Measurements from ENCODE around the gene PTPRD.

Gene PTPRD

DNA sequence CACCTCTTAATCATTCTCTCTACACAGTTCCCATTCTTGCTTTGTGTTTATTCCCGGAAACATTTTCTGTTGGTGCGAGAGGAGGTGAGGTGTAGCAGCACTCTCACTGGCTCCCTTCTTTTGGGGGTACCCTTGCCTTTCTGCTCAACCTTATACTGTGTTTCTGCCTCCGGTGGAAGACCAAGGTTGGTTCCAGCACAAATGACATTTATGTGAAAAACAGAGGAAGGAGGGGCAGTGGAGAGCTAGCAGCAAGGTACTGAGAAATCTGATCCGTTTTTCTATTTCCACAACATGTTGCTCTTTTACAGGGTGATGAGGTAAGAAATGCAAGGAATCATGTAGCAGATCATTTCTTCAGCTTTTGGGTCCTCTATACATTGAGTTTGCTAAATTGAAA lies 2165.2 kb downstream of the PTPRD start:
- no peak for DNase-seq

DNA sequence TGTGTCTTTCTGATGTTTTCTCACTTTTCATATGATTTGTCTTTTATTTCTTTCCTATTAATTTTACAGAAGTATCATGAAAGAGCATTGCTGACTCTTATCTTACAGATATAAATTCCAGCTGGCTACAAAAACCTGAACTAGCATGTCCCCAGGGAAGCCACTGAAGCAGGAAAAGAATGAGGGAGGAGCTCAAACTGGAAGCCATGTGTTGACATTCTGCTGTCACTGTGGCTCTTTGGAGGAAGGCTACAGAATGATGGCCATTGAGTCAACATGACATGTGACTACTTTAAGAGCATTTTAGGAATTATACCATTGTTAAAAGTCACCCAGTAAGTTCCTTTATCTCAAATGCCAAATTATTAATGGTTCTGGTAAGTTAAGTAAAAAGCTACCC lies 2174.9 kb downstream of the PTPRD start:
- no peak for DNase-seq

DNA sequence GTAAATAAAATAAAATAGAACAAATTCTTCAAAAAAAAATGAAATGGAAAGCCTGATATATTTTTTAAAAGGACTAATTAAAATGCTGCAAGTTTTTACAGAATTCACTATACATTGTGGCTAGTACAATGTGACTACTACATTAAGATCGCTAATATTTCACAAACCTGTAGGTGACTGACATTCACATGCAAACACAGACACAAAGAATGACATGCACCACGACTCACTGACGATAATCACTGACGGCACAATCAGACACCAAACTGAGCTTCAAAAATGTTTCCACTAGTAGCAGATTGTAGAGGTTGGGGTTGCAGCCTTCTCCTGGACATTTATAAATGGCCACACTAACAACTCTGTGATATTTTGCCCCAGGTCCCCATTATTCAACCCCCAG lies 2175.5 kb downstream of the PTPRD start:
- no peak for DNase-seq

DNA sequence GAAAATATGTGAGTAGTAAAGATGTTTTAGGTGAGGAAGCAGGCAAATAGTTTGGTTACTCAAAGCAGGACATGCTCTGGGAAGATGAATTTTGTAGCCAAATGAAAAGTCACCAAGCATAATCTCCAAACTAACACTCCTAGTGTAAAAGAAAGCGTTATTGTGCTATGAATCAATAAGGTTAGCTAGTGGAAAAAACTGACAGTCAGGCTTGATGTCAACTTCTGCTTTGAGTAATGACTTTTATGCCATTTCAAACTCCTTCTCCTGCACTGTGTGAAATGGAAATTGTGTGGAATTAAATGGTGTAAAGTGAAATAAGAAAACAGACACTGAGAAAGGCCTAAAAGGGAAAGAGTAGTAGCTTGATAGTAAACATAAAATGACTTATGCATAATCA lies 2176.0 kb downstream of the PTPRD start:
- no peak for DNase-seq

DNA sequence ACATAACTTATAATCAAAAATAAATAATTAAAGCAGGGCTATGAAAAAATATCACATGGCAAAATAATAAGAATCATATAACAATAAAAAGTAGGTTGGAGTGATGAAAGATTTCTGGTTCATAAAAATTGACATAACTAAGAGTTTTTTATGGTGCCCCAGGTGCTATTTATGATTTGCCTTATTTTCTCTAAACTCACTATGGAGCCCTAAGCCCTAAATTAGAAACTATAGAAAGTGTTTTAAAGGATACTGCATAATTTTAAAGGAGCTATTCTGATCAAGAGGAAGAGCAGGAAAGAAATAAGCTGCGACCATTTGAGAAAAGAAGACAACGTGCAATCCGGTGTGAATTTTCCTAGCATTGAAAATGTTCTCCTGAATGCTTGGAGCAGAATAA lies 2178.2 kb downstream of the PTPRD start:
- DNase-seq, result no peak

DNA sequence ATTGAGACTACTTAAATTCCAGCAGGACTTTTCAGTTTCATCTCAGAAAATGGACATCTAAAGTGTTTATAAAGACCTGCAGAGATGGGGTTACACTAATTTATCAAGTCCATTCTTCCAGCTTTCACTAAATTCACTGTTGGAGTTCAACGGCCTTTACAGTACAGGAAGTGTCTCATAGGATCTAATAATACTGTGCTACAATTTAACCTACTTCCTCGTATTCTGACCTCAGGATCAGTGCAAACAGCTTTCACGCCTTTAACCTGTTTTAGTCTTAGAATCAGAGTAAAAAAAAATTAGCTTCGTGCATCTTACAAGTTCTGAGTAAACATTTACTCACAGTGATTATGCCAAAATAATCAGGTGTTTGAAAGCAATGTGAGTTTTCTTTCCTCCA lies 2180.6 kb downstream of the PTPRD start:
- no peak for DNase-seq

DNA sequence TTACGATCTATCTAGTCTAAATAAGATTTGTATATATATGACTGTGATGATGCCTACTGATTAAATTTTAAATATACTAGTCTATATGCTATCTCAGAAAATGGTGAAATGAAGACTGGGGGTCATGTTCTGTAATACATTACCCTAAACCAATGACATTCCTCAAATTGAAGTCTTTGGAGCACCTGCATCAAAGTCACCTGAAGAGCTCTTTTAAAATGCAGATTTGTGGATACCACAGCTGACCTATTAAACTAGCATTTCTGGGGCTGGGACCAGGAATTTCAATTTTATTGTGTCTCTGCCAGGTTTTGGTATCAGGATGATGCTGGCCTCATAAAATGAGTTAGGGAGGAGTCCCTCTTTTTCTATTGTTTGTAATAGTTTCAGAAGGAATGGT lies 2181.3 kb downstream of the PTPRD start:
- DNase-seq, result no peak

DNA sequence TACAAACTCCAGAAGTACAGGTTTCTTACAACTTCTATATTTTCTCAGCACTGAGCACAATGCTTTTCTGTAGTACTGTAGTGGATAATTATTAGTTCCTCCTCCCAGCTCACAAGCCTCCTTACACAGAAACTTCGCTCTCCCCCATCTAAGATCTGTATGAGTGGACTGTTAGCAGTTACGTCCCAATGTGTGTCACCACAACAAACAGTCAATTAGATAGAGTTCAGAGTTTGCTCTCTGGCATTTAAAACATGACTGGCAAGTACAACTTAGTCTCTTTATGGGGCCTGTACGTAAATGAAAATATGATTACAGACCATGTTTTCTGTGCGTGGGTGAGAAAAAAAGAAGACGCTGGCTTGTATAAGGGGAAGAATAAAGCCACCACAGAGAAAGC lies 2181.9 kb downstream of the PTPRD start:
- no peak for DNase-seq

DNA sequence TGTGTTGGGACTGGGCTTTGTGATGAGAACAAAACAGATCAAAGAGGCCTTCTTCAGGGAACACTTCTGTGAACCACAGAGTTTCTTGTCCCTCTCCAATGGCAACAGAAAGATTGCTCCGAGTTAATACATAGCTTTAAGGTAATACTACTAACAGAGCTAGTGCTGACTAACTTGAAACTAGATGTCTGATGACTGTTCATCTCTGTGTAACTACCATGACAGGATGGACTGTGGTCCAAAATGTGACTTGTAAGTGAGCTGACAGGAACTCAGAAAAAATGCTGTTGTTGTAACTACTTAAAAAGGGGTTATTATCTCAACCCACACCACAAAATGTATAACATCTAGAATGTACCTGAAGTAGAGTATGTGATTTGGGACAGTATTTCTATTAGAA lies 2183.0 kb downstream of the PTPRD start:
- DNase-seq, result no peak

DNA sequence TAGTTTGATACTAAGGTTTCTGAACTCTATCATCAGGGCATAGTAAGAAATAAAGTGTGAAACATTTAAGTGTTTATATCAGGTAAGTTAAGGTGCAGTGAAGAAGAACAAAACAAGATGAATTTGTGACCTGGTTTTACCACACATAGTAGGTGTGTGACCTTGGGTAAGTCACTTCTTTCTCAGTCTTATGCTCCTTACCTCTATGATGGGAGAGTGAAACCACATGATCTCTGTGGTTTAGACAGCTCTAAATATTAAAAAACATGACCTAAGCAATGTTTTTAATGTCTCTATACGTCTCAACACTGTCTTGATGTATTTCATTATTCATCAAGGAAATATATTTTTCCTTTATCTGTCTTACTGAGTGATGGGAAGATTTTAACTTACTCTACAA lies 2183.6 kb downstream of the PTPRD start:
- DNase-seq, result no peak

DNA sequence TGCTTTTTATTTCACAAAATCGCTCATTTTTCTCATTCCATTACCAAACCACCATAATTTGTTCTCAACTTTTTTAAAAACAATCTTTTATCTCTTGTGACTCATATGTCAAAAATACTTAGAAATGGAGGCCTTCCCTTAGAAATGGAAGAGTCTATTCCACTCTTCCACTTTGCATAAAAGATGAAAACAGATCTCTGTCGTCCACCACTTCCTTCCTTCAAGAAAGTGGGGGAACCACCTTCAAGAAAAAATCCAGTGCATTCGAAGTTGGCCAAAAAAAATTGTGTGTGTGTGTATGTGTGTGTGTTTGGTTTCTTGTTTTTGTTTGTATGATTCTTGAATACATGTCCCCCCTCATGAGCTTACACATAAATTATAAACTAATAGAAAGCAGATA lies 2184.4 kb downstream of the PTPRD start:
- DNase-seq, result no peak

DNA sequence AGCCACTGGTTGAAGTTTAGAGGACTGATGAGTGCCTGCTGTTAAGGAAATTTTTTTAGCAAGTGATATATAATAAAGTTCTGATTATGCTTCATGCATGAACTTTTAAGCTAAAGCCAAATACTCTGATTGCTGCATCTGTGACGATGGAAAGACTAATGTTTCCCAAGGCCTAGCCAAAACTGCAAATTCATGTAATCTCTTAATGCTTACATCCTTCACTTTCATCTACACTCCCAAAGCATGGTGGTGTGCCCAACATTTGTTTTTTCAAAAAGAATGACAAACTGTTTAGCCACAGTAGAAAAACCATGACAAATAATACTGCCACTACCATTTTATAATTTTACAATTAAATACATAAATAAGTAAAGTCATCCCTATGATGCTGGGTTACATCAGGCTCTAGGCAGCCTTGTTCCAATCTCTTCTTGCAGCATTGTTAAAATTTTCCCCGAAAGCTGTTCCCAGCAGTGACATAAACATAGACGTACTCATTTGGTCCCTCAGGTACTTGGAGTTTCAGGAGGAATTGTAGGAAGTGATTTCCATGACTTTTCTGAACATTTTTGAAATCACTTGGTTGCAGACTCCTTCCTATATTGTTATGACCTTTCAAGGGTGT lies 2187.9 kb downstream of the PTPRD start:
- DNase-seq, result no peak

DNA sequence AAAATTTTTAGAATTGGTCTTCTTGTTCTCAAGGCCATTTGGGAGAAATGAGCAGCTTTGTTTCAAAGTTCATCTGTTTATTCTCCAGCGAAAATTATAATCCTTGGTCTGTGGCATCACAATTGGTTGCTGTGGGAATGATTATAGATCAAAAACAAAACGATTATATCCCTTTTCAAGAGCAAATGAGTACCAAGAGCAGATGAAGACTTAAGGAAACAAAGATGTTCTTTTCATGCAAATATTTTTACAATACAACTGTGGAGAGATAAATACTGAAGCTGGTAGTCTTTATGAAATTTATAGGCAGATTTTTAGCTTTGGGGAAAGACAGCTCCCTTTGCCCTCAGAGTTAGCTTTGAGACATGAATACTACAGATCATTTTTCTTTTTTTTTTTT lies 2192.4 kb downstream of the PTPRD start:
- DNase-seq, result no peak

DNA sequence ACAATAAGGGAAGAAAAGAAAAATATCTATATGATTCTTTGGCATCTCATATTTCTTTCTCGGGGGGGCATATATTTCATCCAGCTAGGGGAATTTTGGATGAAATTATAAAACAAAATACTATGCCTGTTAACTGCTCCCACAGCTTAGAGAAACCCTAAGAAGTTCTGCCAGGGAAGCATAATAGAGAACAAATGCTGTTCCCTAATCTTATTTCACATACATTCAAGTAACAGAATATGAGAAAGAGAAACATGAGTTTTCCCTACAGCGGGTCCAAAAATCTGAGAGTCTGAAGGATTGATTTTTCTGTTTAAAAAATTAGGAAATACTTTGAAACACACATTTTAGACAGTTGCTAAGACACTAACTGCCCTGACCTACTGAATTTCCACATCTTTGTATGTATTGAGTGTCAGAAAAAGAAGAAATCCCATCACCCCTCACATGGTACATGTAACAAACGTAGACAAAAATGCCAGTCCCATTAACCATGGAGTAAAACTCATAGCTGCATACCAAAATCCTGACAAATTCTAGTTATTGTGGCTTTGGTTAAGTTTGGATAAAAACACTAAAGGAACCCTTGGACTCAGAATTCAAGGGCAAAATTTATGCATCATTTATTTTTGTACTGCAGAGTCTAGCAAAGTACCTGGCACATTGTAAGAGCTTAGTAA lies 2193.1 kb downstream of the PTPRD start:
- no peak for DNase-seq

DNA sequence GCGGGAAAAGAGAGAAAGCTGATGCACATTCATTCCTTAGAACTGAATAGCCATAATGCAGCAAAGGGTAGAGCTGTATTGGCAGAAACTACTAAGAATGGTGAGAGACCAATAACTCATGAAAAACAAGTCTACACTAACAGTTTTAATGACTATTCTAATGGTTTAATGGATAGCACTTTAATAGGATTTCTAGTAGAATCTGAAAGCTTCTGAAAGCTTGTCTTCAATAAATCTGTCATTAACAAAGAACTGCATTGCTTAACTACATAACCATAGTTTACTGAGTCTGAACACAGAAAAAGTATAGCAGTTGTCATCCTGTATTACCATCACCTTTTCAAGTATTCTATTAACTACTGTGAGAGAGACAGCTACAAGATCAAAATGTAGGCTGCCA lies 2195.5 kb downstream of the PTPRD start:
- no peak for DNase-seq

DNA sequence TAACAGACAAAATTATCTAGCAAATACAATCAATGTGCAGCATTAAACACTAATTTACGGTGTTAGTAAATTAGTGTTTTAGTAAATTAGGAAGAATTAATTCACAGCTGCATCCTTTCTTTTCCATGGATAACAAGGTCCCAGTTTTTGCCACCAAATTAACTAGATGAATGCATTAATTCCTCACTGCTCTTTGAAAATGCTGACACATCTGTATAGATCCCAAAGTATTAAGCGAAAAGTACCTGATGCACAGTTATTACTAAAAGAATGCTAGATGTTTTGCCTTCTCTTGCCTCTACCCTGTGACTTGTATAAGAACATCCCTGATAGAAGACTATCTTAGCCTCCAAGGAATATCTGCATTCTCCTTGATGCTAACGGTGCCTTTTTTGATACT lies 2200.5 kb downstream of the PTPRD start:
- no peak for DNase-seq

DNA sequence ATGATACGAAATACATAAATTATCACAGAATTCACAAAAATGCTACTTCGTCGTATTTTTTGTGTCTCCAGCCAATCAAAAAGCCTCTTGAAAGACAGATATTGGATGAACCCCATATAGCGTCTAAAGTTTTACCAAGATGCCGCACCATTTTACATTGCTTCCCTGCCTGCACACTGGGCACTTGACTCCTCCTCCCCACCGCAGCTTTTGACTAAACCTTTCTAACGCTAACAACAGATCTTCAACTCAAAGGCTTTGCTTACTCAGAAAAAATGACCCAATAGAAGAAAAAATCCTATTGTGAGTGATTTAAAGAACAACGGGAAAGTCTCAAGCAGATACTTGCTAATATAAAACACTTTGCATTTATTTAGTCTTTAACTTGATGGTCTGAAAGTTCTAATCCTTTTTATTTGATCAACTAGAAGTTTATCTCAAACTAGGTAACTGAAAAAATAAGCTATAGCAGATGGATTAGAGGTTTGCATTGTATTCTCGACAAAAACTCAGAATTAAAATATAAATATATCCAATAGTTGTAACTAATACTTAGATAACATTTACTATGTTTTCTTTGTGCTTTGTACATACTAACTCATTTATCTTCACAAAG lies 2204.1 kb downstream of the PTPRD start:
- DNase-seq, result no peak

DNA sequence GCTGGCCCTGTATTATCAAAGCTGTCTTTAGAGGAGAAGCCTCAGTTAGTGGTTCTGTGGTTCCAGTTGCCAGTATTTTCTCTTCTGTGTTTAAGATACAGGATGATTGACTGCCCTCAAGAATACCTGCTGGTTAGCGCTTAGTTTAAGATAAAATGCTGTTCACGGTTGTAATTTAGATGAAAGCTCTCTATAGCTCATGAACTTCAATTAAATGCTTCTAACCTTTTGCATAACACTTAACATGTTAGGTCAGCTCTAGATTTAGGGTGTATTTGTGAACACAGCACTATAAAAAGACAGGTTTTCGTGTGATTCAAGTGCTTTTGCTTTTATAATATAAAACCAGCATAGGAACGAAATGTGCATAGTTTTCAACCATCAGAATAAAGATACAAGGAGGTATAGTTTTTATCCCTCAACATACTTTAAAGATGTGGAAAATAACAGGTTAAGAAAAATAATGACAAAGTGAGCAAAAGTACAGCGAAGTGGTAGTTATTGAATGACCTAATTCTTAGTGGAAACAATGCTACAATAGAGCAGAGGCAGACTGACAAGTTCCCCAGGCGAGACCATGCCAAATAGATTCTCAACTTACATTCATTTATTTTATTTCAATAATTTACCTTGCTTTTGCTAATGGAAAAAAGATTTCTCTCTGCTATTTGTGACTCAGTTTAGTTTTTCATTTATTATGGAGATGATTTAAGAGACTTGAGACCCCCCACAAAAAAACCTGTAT lies 2210.7 kb downstream of the PTPRD start:
- DNase-seq, result no peak

DNA sequence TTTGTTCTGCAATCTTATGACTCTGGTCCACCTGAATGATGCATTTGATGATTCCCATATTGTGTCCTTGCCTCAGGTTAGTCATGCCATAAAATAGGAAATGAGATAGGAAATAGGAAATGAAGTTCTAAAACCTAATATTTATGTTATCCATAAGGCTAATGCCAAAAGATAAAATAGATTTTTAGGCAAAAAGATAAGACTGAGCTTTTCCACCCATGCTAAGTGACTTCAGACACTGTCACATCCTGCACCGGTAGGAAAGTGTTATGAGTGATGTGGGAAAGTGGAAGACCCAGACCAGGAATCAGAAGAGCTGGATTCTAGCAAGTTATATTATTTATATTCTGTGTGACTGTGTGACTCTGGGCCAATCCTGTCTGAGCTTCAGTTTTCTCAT lies 2212.4 kb downstream of the PTPRD start:
- no peak for DNase-seq

DNA sequence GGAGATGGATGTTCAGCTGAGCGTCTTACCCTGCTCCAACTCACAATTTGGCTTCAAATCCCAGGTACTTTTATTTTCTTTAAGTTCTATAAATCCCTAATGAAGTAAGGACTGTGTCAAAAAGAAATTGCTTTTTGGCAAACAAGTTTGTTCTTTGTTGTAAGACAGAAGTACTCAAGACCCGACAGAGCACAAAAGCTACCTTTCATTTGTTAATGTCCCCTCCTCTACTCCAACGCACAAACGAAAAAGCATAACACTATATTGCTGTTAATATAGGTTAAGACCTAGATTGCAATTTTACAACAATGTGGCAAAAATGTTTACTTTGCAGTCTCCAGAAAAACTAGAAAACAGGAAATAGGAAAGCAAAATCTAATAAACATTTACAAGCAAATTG lies 2217.8 kb downstream of the PTPRD start:
- DNase-seq, result no peak

DNA sequence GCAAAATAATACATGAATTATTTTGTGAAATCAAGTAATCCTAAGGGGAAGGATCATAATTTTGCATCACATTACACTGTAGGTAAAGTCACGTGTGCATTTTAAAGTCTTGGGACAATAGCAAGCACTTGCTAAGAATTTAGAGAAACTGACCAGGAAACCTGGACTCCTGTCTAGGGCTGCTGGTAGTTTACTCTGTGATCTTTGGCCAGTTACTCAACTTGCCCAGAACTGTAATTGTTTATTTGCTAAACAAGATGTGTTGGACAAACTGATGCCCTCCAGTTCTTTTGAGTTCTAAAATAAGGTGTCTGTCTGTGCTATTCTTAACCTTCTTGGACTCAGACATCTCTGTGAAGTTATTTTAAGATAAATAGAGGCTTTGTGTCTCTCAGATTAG lies 2218.5 kb downstream of the PTPRD start:
- DNase-seq, result no peak

DNA sequence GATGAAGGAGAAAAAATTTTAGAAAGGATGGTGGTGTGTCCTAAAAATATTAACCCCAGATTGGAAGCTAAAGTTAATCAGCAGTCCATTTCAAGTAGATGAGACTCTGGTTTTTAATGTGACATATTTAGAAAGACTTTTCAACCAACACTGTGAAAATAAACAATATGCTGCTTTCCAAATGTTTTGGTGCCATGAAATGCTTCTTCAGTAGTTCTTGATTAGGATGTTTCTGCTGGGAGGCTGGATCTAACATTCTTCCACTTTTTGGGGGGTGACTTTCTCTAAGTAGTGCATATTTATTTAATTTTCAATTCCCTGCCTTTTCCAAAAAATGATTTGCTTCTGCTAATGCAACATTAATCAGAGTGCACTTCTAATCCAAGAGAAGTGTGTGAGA lies 2219.9 kb downstream of the PTPRD start:
- DNase-seq, result no peak

DNA sequence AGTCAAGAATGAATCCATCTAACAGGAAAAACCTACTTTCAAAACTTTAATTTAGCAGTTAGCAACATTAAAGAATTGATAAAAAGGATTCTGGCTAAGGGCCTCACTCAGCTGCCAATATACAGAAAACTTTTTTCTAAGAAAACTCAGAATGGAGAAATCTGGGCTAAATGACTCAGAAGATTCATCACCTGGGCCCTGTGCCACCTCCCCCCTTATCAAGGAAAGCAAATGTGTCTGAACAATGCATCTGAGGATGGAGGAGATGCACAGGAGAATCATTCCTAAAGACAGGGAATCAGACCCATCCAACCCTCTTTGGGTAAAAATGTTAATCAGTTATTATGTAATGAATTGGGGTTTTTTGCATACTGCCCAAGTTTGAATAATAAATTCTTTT lies 2221.2 kb downstream of the PTPRD start:
- DNase-seq, result no peak

DNA sequence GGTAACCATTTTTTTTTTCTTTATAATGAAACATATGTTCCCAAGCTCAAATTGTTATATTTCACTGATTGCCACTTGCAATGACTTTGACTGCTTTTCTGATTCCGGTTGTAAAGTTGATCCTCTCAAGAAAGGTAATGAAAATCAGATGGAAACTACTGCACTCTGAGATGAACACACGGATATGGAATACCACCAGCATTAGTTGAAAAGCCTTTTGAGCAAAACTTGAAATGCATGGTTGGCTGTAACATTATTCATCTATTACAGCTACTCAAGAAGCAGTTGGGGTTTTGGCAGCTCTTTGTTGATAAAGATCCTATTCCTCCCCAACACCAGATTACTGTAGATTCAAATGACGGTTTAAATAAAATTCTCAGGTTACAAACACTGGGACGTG lies 2221.7 kb downstream of the PTPRD start:
- no peak for DNase-seq

All from NCI-H446 treated with DMSO at 0.1 percent for 48 hours (cell line).